Mucosa of descending colon (tissue), 3 donors: ENCODE results near the gene ARHGEF16. TPM values are rescaled to one million over a fixed set of nuclear protein-coding genes. Genes with fewer than 3 reads are reported as not detected.
A peak's percentile ranks its signal among the peaks of the same experiment; 100 is the strongest.

Source experiments
- ATAC-seq: fragments of 200-7000 bp; cut with Tn5 transposase; one replicate; pipeline ENCODE4 v1.9.1; 2020; ENCODE audit warnings: mild to moderate bottlenecking, moderate library complexity
- DNase-seq, 3 donors: peaks; one replicate each; pipeline ENCODE4 v3.0.0-alpha.2; 2020
- H3K36me3 ChIP-seq: fragments of 200-600 bp; one replicate; pipeline ENCODE4 v1.8.0; 2021; ENCODE audit warnings: low read depth, mild to moderate bottlenecking
- H3K4me1 ChIP-seq: fragments of 200-600 bp; one replicate; pipeline ENCODE4 v1.8.0; 2021; ENCODE audit warnings: low read depth, mild to moderate bottlenecking
- H3K4me3 ChIP-seq: fragments of 200-600 bp; one replicate; pipeline ENCODE4 v1.8.0; 2021; ENCODE audit warnings: mild to moderate bottlenecking
- H3K9me3 ChIP-seq: fragments of 200-600 bp; one replicate; pipeline ENCODE4 v1.8.0; 2021; ENCODE audit warnings: mild to moderate bottlenecking
- intact Hi-C, 2 donors: fragments of 100-400 bp; cut with DNase I in 1 of 2; cut with micrococcal nuclease in 1 of 2; formaldehyde crosslinking; loops; one replicate each; pipeline versions ENCODE4 v1.11.0 to v1.11.1; 2022; cut with DNase I, micrococcal nuclease
- long read RNA-seq, 2 donors: library from polyadenylated mRNA; unstranded; transcript quantifications; one replicate each; pipeline ENCODE4 v2.0.0, GENCODE V29; 2019 to 2021
- total RNA-seq, 3 donors: library from RNA; stranded (reverse); fragmentation: NEBNext Ultra II Directional in 2 of 3; extraction: Animal tissue kit (Norgen Biotek cat#: 25700) in 2 of 3; gene quantifications; one replicate each; pipeline versions ENCODE4 v1.2.1 to v1.2.4, GENCODE V29; 2021 to 2023
- TF ChIP-seq, protein P1 (sequence below): fragments of 200-600 bp; IDR thresholded peaks from one replicate; pipeline ENCODE4 v1.8.0; 2022; ENCODE audit warnings: antibody characterized with exemption, mild to moderate bottlenecking
- donor health status: DM: no; HTN: no; CAD: no; lungs with moderate emphysema.
- donor health status: DM: no; HTN: no; CAD: no.
- donor health status: DM: no; HTN: yes; CAD: no.

Gene ARHGEF16
- 100 to 1,000 TPM in 1 of 3 donors, 10 to 100 TPM in 2; 51.2 to 101 (median 90.2) TPM for total RNA-seq
- long read RNA-seq, donor 1, transcript ARHGEF16-203 (15 exons, 3,061 nt): major isoform, 80 of 185 reads
- long read RNA-seq, donor 1, partial matches to known transcripts: 22 of 185 reads
- long read RNA-seq, donor 1, other reads (novel, unspliced or antisense): 81 of 185 reads
- long read RNA-seq, donor 2, transcript ARHGEF16-203 (15 exons, 3,061 nt): major isoform, 13 of 60 reads
- long read RNA-seq, donor 2, partial matches to known transcripts: 8 of 60 reads
- long read RNA-seq, donor 2, other reads (novel, unspliced or antisense): 38 of 60 reads

DNA sequence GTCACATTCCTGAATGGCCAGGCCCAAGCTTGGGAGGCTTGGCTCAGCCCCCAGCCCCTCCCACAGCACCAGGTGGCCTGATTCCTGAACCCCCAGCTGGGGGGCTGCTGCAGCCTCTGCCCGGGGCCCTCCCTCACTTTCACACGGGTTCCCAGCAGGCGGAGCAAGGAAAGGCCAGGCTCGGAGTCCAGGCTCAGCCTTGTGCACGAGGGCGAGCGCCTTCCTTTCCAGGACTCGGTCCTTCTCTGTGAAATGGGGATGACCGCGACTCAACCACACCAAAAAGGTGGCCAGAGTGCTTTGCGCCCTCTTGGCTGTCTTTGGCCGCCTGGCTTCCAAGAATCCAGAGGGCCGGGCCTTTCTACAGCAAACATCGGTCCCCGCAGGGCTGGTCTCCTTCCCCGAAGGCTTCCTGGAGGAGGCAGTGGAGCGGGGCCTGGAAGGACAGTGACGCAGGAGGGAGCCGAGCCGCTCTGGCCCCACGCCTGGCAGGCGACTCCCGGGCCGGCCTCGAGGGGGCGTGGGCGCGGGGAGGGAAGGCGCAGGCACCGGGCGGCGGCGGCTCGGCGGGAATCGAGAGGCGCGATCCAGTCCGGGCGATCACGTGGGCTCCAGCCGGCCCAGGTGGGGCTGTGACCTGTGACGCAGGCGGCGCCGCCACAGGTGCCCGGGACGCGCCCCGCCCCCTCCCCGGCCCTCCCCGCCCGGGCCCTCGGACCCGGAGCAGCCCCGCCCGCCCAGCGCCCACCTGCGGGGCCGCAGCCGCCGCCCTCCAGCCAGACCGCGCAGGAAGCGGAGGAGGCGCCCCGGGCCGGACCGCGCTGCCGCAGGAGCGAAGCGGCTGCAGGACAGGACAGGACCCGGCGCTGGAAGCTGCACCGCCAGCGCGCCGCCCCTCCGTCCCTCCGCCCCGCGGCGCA lies at the start of gene ARHGEF16:
ARHGEF16 (plus strand) TSS at position 775 of the 920 bp plus-strand sequence. CDS start 8,420 bp downstream, outside the sequence.
- H3K4me3 ChIP-seq: peak within 1 kb of the TSS; percentile 42
- ATAC-seq: peak; percentile 78
- peaks cover 50% of the 10 kb centered on the region for H3K4me1 ChIP-seq

DNA sequence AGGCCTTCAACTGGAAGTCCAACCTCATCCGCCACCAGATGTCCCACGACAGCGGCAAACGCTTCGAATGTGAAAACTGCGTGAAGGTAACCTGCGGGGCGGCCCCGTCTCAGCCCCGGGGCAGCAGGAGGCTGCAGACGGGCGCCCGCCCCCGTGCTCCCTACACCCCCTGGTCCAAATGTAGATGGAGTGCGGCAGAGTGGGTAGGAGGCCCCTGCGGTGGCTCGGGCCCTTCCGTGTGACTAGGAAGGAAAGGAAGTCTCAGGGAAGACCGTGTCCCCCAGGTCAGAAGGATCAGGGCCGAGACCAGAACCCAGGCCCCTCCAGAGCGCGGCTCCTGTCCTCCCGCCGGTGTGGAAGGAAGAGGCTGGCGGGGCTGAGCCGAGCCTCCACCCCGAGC lies 49.7 kb upstream of the ARHGEF16 start:
- Histone ChIP-seq H3K4me1 (peaks cover 2% of the 10 kb centered on the region), H3K9me3 (no peaks in the 10 kb centered on the region), H3K4me3 (no peak overlapping the region), H3K36me3 (no peaks in the 10 kb centered on the region)
- TF ChIP-seq, protein P1, sequence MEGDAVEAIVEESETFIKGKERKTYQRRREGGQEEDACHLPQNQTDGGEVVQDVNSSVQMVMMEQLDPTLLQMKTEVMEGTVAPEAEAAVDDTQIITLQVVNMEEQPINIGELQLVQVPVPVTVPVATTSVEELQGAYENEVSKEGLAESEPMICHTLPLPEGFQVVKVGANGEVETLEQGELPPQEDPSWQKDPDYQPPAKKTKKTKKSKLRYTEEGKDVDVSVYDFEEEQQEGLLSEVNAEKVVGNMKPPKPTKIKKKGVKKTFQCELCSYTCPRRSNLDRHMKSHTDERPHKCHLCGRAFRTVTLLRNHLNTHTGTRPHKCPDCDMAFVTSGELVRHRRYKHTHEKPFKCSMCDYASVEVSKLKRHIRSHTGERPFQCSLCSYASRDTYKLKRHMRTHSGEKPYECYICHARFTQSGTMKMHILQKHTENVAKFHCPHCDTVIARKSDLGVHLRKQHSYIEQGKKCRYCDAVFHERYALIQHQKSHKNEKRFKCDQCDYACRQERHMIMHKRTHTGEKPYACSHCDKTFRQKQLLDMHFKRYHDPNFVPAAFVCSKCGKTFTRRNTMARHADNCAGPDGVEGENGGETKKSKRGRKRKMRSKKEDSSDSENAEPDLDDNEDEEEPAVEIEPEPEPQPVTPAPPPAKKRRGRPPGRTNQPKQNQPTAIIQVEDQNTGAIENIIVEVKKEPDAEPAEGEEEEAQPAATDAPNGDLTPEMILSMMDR: no peak
- ATAC-seq (no peak), DNase-seq (no peak)
- intact Hi-C loops: no loop called here

More for the DNA sequence above, at the start of gene ARHGEF16:
- Histone ChIP-seq H3K9me3 (no peaks in the 10 kb centered on the region), H3K36me3 (no peaks in the 10 kb centered on the region)
- peak; percentile 91 to 93 (median 92) for DNase-seq
- intact Hi-C loops: loop anchor here in 1 of 2 donors (5.0 kb wide), 1 partner anchor 163 kb away; no protein-coding TSS in a partner anchor
- TF ChIP-seq, protein P1: peak; percentile 67

DNA sequence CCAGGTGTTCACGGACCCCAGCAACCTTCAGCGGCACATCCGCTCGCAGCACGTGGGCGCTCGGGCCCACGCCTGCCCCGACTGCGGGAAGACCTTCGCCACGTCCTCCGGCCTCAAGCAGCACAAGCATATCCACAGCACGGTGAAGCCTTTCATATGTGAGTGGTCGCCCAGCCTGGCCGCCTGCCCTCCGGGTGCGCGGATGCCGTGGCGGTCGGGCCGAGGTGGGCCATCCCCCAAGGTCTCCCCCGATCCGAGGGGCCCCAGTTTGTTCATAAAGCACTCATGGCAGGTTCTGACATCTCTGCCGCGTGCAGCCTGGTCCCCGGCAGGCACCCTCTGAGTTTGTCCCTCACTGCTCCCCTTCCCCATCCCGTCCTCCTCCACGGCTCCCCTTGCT lies 49.0 kb upstream of the ARHGEF16 start:
- no peak for ATAC-seq
- Histone ChIP-seq H3K4me1 (peaks cover 2% of the 10 kb centered on the region), H3K36me3 (no peaks in the 10 kb centered on the region), H3K4me3 (no peak overlapping the region), H3K9me3 (no peaks in the 10 kb centered on the region)
- DNase-seq: no peak
- intact Hi-C loops: no loop called here
- TF ChIP-seq, protein P1: no peak

DNA sequence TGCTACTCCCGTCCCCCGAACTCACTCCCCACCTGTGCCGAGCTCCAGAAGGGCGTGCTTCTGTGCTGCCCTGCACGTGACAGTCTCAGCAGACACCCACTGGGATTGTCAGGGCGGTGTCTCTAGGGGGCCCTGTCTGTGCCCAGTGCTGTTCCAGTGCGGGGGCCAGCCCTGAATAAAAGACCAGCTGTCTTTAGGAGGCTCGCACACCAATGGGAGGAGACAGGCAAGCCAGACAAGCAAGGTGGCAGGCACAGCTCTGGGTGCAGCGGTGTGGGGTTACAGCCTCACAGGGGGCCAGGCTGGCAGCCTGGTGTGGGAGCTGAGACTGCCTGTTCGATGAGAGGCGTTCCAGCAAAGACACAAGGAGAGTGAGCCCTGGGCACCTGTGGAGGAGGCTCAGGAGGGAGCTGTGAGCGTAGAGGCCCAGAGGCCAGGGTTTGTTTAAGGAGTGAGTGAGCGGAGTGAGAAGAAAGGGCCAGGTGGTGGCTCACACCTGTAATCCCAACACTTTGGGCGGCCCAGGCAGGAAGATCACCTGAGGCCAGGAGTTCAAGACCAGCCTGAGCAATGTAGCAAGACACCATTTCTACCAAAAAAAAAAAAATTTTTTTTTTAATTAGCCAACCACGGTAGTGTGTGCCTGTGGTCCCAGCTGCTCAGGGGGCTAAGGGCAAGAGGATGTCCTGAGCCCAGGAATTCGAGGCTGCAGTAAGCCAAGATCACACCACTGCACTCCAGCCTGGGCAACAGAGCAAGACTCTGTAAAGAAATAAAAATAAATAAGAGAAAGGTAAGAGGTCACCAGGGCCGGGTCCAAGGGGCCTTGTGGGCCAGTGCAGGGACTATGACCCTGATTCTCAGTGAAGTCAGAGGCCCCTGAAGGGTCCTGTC lies 48.2 kb upstream of the ARHGEF16 start:
- no peaks in the 10 kb centered on the region for H3K36me3 ChIP-seq
- H3K4me3 ChIP-seq: no peak overlapping the region
- ATAC-seq (no peak), DNase-seq (no peak)
- no peaks in the 10 kb centered on the region for H3K9me3 ChIP-seq
- intact Hi-C loops: no loop called here
- peaks cover 2% of the 10 kb centered on the region for H3K4me1 ChIP-seq
- TF ChIP-seq, protein P1: no peak

DNA sequence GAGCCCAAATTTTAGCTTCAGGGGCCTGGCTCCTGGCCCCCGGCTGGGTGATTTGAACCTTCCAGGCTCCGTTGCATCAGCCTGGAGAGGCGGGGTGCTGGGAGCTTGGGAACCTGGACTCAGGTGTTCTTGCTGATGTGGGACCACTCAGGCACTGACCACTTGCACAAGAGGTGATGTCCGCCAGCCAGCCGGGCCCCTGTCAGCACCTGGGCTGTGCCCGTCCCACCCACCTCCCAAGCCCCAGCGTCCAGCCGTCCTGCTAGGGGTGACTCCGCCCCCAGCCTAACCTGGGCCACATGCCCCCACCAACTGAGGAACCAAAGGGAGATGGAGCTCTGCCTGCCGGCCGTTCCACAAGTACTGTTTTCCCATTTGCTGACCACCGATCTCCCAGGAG lies 47.4 kb upstream of the ARHGEF16 start:
- TF ChIP-seq, protein P1: no peak
- intact Hi-C loops: no loop called here
- DNase-seq: no peak

More for the DNA sequence above, 47.4 kb upstream of the ARHGEF16 start:
- no peak for ATAC-seq
- H3K4me1 ChIP-seq: peaks cover 2% of the 10 kb centered on the region
- H3K36me3 ChIP-seq: no peaks in the 10 kb centered on the region
- H3K4me3 ChIP-seq: no peak overlapping the region
- H3K9me3 ChIP-seq: no peaks in the 10 kb centered on the region
